Left cardiac atrium (tissue), 4 donors: ENCODE data around the gene COL4A1. TPM values are rescaled to one million over a fixed set of nuclear protein-coding genes. Genes with fewer than 3 reads are reported as not detected.

ENCODE experiments used
- ATAC-seq, 2 donors: fragments of 200-7000 bp; cut with Tn5 transposase; one replicate each; pipeline ENCODE4 v1.9.1; 2020; ENCODE audit warnings: mild to moderate bottlenecking in 2 of 2, moderate library complexity in 2 of 2
- DNase-seq: peaks from one replicate; pipeline ENCODE4 v3.0.0-alpha.2; 2020
- intact Hi-C, 2 donors: fragments of 100-400 bp; cut with DNase I; formaldehyde crosslinking; loops; one replicate each; pipeline versions ENCODE4 v1.14.1 to v1.15.1; 2022 to 2023
- total RNA-seq, 2 donors: library from RNA; stranded (reverse); fragmentation: NEBNext Ultra II Directional; extraction: Animal tissue kit (Norgen Biotek cat#: 25700); gene quantifications; one replicate each; pipeline ENCODE4 v1.2.1, GENCODE V29; 2021
- donor health status: DM: no; HTN: yes; CAD: no.
- donor health status: DM: no; HTN: yes; CAD: no; lungs with severe emphysema.
- donor health status: DM: yes; HTN: yes; CAD: no.
- donor health status: Dilated cardiomyopathy.

COL4A1 gene
- total RNA-seq, 2 donors from 2014 or later: 210 to 456 TPM

- no peak for ATAC-seq
- intact Hi-C loops: no loop called here
- DNase-seq: no peak
These were observed 124.5 kb downstream of the COL4A1 start for GRCh38 chr13:110182461-110182860.

GRCh38 chr13:110182003-110182402, 125.0 kb downstream of the COL4A1 start:
- intact Hi-C loops: no loop called here
- ATAC-seq: no peak

GRCh38 chr13:110179857-110180147, 127.2 kb downstream of the COL4A1 start:
- no peak for ATAC-seq
- no peak for DNase-seq
- intact Hi-C loops: no loop called here

More at GRCh38 chr13:110182003-110182402, 125.0 kb downstream of the COL4A1 start:
- no peak for DNase-seq

GRCh38 chr13:110179116-110179856, 127.7 kb downstream of the COL4A1 start:
- DNase-seq: no peak
- intact Hi-C loops: no loop called here
- ATAC-seq: no peak

- intact Hi-C loops: no loop called here
- no peak for ATAC-seq
- DNase-seq: no peak
These were observed 129.2 kb downstream of the COL4A1 start for GRCh38 chr13:110177790-110178189.

GRCh38 chr13:110176431-110176830, 130.5 kb downstream of the COL4A1 start:
- DNase-seq: no peak
- intact Hi-C loops: no loop called here

GRCh38 chr13:110173247-110173818, 133.6 kb downstream of the COL4A1 start:
- no peak for ATAC-seq
- intact Hi-C loops: no loop called here
- DNase-seq: no peak

More at GRCh38 chr13:110176431-110176830, 130.5 kb downstream of the COL4A1 start:
- ATAC-seq: no peak

GRCh38 chr13:110170882-110171281, 136.1 kb downstream of the COL4A1 start:
- DNase-seq (no peak), ATAC-seq (no peak)
- intact Hi-C loops: no loop called here

GRCh38 chr13:110170020-110170790, 136.8 kb downstream of the COL4A1 start:
- DNase-seq (no peak), ATAC-seq (no peak)
- intact Hi-C loops: no loop called here

- intact Hi-C loops: no loop called here
- no peak for ATAC-seq
- no peak for DNase-seq
These were observed 137.7 kb downstream of the COL4A1 start for GRCh38 chr13:110168999-110169933.

- DNase-seq (no peak), ATAC-seq (no peak)
- intact Hi-C loops: no loop called here
These were observed 140.4 kb downstream of the COL4A1 start for GRCh38 chr13:110166598-110166997.

GRCh38 chr13:110164706-110165105, 142.3 kb downstream of the COL4A1 start:
- DNase-seq (no peak), ATAC-seq (no peak)
- intact Hi-C loops: no loop called here

- intact Hi-C loops: no loop called here
- DNase-seq (no peak), ATAC-seq (peak in 1 of 2 donors; percentile 19)
These were observed 143.9 kb downstream of the COL4A1 start for GRCh38 chr13:110162866-110163658.

- intact Hi-C loops: no loop called here
- ATAC-seq: no peak
- no peak for DNase-seq
These were observed 144.9 kb downstream of the COL4A1 start for GRCh38 chr13:110162053-110162452.

- DNase-seq: no peak
- ATAC-seq: peak in 1 of 2 donors; percentile 64
- intact Hi-C loops: no loop called here
These were observed 145.7 kb downstream of the COL4A1 start for GRCh38 chr13:110161112-110161882.

GRCh38 chr13:110158226-110158625, 148.7 kb downstream of the COL4A1 start:
- no peak for DNase-seq
- ATAC-seq: peak in 1 of 2 donors; percentile 24
- intact Hi-C loops: no loop called here

- DNase-seq (no peak), ATAC-seq (no peak)
- intact Hi-C loops: no loop called here
These were observed 149.2 kb downstream of the COL4A1 start for GRCh38 chr13:110157718-110158117.
